ENCODE data around the gene MLIP.
"Not testable (repeated sequence)": the region's sequence is repeated elsewhere in the genome, so short reads cannot be mapped to it uniquely, and the experiment has no call there.

The MLIP gene

GRCh38 chr6:54222217-54222616 is 111.0 kb downstream of the MLIP start:
- no peak for DNase-seq (ENCODE audit: low read depth)

DNA sequence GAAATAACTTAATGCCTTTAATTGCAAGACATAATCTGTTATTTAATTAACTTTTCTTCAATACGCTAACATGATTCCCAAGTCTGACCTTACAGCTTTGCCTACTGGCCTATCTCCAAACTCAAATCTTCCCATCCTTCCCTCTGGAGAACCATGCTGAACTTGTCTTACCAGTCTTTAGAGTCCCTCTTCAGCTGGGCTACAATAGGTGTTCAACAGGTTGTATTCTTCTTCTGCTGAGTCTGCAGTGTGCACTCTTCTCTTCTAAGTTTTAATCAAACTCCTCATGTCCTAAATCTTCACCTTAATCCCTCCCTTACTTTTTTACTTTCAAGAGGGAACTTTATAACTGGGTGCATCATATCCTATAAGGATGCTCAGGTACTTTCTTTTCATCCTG is 121.5 kb downstream of the MLIP start:
- DNase-seq (ENCODE audit: low read depth) = no peak

GRCh38 chr6:54234539-54234938 is 123.3 kb downstream of the MLIP start:
- no peak for DNase-seq (ENCODE audit: low read depth)

DNA sequence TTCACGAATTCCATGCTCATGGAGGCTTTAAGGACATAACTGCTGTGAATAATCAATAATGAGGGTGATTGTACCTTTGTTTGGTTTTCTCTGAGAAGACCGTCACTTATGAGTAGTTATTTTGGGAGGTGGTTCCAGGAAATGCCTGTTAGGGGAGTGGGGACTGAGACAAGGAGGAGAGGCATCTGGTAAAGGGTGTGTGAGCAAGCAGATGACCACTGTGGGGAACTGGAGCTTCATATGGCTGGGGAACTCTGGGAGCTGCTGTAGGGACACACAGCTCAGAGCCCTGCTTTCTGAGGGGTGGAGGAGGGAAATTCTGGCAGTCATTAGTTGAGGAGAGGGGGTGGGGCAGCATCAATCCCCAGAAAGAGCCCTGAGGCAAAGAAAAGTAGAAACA is 125.7 kb downstream of the MLIP start:
- no peak for DNase-seq (ENCODE audit: low read depth)

DNA sequence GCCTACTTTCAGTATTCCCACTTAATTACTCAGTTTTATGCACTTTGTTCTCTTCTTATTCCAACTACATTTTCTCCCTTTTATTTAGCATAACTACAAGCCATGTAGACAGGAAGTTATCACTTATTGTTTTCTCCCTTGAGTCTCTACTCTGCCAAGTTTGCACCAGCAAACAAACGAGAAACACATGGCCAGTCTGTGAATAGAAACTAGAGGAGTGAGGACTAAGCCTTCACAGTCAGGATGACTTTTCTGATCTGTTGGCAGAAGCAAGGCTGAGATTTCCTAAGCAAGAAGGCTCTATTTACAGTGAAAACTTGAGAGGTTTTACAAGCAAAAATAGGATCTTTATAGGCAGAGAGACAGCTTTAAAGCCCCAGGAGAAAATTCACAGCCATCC is 127.2 kb downstream of the MLIP start:
- DNase-seq (ENCODE audit: low read depth) = no peak

DNA sequence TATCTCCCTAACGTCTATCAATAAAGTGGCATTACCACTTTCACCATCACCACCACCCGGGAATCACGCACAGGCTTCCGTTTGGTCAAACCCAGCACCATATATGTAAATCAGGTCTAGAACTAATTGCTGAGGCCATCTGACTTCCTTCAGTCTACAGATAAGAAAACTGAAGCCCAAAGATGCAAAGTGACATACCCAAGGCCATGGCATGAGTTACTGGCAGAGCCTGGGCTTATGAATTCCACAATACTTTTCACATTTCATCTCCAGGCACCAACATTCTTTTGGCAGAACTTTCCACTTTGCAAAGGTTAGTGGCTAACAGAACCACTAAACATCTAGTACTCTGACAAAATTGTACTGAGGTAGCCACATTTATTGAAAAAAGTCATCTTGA is 132.5 kb downstream of the MLIP start:
- no peak for DNase-seq (ENCODE audit: low read depth)

GRCh38 chr6:54244430-54244829 is 133.2 kb downstream of the MLIP start:
- no peak for DNase-seq (ENCODE audit: low read depth)

DNA sequence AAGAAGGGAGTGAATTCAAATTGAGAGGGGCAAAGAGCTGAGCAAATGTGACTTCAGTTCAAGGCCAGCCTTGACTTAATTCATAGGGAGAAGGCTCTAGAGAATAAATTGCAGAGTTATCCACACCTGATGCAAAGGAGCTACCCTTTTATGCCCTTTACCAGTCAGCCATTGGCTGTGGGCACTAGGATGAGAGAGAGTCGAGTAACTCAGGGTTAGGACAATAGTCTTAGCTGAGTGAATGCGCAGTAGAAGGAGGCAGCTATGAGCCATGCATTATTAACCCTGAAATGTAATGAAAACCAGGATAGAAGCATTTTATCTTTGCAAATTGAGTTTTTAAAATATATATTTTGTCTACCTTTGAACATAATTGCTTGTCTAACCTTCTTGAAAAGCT is 134.0 kb downstream of the MLIP start:
- DNase-seq (ENCODE audit: low read depth) = no peak

DNA sequence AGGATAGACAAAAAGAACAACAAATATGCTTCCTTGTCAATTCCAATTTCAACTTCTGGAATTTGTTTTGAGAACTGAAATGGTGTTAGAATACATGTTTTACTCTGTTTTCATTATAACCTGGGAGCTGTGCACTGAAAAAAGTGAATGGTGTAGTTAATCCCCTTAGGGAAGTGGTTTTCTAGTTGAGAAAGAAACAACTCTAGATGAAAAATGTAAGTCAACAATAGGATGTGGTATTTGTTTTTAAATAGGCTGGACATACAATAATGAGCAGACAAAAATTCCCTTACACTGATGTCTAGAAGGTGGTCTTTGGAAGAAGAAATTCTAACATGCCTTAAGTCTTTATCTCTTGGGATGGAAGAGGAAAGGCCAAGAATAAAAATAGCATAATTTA is 137.1 kb downstream of the MLIP start:
- no peak for DNase-seq (ENCODE audit: low read depth)

GRCh38 chr6:54248994-54249393 is 137.8 kb downstream of the MLIP start:
- DNase-seq (ENCODE audit: low read depth) = no peak

DNA sequence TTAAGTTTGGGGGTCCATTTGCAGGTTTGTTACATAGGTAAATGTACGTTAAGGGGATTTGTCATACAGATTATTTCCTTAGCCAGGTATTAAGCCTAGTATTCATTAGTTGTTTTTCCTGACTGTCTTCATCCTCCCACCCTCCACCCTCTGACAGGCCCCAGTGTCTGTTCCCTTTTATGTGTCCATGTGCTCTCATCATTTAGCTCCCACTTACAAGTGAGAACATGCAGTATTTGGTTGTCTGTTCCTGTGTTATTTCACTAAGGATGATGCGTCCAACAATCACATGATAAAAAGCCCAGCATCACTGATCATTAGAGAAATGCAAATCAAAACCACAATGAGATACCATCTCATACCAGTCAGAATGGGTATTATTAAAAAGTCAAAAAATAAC is 138.6 kb downstream of the MLIP start:
- DNase-seq (ENCODE audit: low read depth) = not testable (repeated sequence)

GRCh38 chr6:54252496-54252895 is 141.3 kb downstream of the MLIP start:
- no peak for DNase-seq (ENCODE audit: low read depth)

DNA sequence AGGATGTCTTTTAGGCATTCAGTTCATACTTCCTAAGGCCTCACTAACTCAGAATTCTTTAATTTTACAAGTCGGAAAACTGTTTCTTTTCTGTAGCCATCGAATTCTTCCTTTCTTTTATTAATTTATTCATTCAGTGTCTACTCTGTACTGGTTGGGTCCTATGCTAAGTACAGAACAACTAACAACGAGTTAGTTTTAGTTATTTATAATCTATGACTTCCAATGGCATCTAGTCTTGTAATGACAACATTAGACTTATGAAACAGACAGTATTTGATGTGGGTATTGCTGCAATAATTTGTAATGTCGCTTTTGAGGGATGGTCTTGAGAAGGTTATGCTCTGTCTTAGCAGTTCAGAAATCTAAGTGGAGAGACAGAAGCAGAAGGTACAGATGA is 141.7 kb downstream of the MLIP start:
- no peak for DNase-seq (ENCODE audit: low read depth)

- no peak for DNase-seq (ENCODE audit: low read depth)
These were observed 143.6 kb downstream of the MLIP start for GRCh38 chr6:54254886-54255285.

GRCh38 chr6:54255886-54256285 is 144.6 kb downstream of the MLIP start:
- DNase-seq (ENCODE audit: low read depth) = no peak

DNA sequence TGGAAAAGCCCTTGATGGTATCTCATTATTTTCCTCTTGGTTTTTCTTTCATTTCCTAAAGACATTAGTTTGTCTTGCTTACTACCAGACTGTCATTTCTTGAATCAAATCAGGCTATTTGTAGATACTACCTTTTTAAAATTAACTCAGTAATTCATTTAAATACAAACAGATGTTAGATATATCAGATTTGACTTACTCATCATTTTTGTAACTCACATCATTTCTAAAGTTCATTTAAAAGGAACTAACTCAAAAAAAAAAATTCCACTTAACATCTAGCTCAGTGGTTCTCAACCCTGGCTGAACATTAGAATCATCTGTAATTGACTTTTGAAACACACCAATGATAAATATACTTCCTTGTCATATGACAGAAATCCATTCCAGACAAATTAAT is 148.8 kb downstream of the MLIP start:
- no peak for DNase-seq (ENCODE audit: low read depth)

GRCh38 chr6:54262499-54262898 is 151.3 kb downstream of the MLIP start:
- no peak for DNase-seq (ENCODE audit: low read depth)

GRCh38 chr6:54262971-54263370 is 151.7 kb downstream of the MLIP start:
- no peak for DNase-seq (ENCODE audit: low read depth)

- DNase-seq (ENCODE audit: low read depth) = no peak
These were observed 153.5 kb downstream of the MLIP start for GRCh38 chr6:54264581-54265272.

DNA sequence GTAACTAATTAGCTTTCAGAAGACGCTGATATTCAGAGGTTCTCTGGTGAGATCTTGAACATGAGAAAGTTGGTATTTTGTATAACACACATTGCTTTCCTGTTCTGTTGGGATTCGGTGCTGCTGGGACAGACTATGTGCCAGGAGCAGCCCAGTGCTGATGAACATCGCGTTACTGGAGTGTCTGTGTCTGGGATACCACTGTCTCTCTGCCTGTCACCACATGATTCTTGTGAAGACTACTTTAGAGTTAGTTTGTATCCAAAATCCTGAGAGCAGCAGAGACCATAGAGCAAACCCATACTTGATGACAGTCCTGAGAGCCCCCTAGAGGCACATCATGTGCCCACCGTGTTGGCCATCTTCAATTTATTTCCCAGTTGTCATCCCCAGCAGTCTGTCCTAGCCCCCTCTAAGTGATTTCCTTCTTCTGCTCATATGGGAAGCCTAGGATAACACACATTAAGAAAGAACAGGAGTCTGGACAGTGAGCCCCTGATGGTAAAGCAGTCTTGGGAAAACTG is 155.2 kb downstream of the MLIP start:
- no peak for DNase-seq (ENCODE audit: low read depth)

DNA sequence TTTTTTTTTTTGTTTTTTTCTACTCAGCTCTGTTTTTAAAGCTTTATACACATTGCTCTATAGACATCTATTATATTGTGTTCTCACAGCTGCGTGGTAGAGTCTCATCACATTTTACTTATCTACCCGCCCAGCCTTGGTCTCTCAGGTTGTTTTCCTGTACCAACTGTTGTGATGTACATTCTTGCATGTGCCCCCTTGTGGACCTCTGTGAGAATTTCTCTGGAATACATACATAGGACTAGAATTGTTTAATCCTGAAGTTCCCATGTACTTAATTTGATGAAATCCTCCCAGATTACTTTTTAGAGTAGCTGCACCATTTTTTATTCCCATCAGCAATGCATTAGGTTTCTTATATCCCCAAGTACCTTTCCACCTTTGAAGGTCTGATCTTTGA is 156.6 kb downstream of the MLIP start:
- DNase-seq (ENCODE audit: low read depth) = no peak

DNA sequence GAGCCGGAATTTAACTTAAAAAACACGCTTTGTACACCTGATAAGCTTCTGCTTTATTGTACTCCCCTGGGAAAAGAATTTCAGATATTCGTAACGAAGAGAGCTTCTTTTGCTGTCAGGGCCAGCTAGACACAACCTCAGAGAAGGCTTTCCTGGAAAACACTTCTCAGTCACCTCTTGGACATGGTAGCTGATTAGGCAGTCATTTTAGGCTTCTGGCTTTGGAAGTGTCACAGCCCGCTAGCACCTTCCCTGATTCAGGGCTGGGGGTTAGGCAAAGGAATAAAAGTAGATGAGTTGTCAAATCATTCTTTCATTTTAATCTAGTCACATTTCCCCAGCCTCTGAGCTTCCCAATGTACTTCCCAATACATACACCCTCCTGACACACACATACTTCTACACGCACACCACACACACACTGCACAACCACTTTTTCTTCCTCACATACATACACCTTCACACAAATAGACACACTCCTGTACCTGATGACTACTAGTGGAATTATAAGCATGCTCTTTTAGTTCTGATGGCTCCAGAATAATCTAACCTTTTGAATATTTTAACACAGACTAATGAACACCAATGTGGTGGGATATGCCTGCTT is 162.1 kb downstream of the MLIP start:
- DNase-seq (ENCODE audit: low read depth) = no peak

- DNase-seq (ENCODE audit: low read depth) = no peak
These were observed 163.1 kb downstream of the MLIP start for GRCh38 chr6:54274383-54274782.

DNA sequence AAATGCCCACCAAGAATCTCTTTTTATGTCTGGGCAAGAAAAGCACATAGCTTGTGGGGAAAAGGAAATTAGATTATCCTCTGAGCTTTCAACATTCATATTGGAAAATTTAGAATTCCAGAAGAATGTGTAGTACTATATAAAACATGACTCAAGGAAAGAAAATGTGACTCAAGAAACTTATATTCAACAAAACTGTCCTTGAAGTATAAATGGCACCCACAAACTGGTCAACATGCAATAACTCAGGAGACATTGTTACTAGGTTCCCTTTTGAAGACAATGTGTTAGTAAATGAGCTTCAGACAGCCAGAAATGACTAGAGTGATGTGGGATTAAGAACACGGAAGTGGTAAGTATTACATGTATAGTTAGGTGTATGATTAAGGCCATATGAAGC is 170.9 kb downstream of the MLIP start:
- no peak for DNase-seq (ENCODE audit: low read depth)

All from HS-27A (cell line).